GM21529 (cell line): ENCODE measurements around the gene MVB12B.
"Not testable (repeated sequence)": the region's sequence is repeated elsewhere in the genome, so short reads cannot be mapped to it uniquely, and the experiment has no call there.

ENCODE experiments used
- ATAC-seq: cut with Tn5 transposase; IDR thresholded peaks from one replicate; pipeline ENCODE4 v1.9.1; 2021; ENCODE audit not compliant: unreplicated experiment

The MVB12B gene

GRCh38 chr9:126527109-126527825, 200.6 kb downstream of the MVB12B start:
- no peak for ATAC-seq

GRCh38 chr9:126528111-126528510, 201.5 kb downstream of the MVB12B start:
- ATAC-seq: no peak

GRCh38 chr9:126528915-126529314, 202.3 kb downstream of the MVB12B start:
- no peak for ATAC-seq

- ATAC-seq: no peak
These were observed 204.5 kb downstream of the MVB12B start for GRCh38 chr9:126531035-126531571.

- no peak for ATAC-seq
These were observed 205.0 kb downstream of the MVB12B start for GRCh38 chr9:126531591-126531990.

- ATAC-seq: no peak
These were observed 205.4 kb downstream of the MVB12B start for GRCh38 chr9:126532019-126532462.

GRCh38 chr9:126532489-126532888, 205.9 kb downstream of the MVB12B start:
- ATAC-seq: no peak

- ATAC-seq: no peak
These were observed 206.6 kb downstream of the MVB12B start for GRCh38 chr9:126532951-126533925.

- ATAC-seq: no peak
These were observed 207.3 kb downstream of the MVB12B start for GRCh38 chr9:126533926-126534310.

GRCh38 chr9:126534431-126535186, 208.0 kb downstream of the MVB12B start:
- no peak for ATAC-seq

GRCh38 chr9:126536131-126536530, 209.5 kb downstream of the MVB12B start:
- ATAC-seq: no peak

GRCh38 chr9:126536841-126537465, 210.3 kb downstream of the MVB12B start:
- ATAC-seq: no peak

GRCh38 chr9:126538550-126538949, 211.9 kb downstream of the MVB12B start:
- no peak for ATAC-seq

GRCh38 chr9:126540398-126540797, 213.8 kb downstream of the MVB12B start:
- ATAC-seq: not testable (repeated sequence)

GRCh38 chr9:126543490-126543889, 216.9 kb downstream of the MVB12B start:
- no peak for ATAC-seq

- ATAC-seq: no peak
These were observed 218.5 kb downstream of the MVB12B start for GRCh38 chr9:126545106-126545505.

GRCh38 chr9:126546036-126546435, 219.4 kb downstream of the MVB12B start:
- ATAC-seq: no peak

GRCh38 chr9:126548312-126548711, 221.7 kb downstream of the MVB12B start:
- no peak for ATAC-seq

- no peak for ATAC-seq
These were observed 222.8 kb downstream of the MVB12B start for GRCh38 chr9:126549246-126550006.

GRCh38 chr9:126550891-126551351, 224.3 kb downstream of the MVB12B start:
- no peak for ATAC-seq
